ENCODE measurements around the gene ABCB6.

The ABCB6 gene

DNA sequence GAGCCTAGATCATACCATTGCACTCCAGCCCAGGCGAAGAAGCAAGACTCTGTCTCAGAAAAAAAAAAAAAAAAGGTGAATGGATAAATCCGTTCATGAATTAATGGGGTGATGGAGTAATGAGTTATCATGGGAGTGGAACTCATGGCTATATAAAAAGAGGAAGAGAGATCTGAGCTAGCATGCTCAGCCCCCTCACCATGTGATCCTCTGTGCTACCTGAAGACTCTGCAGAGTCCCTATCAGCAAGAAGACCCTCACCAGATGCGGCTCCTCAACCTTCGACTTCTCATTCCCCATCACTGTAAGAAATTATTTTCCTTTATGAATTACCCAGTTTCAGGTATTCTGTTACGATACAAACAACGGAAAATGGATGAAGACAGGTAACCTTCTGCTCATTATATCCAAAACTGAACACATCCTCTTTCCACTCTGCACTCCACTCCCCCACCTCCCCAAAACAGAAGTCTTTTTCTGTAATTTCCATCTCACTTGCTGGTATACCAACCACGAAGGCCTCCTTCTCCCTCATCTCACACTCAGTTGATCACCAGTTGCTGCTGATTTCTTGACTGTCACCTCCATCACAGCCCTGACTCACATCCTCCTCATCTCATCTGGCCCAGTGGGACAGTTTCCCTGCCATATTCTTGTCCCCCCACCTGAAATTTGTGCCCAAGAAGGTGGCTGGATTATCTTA is 31.9 kb downstream of the ABCB6 start:
- H3K27me3 Mint-ChIP-seq, result no peaks in the 10 kb centered on the region
- H3K4me3 Mint-ChIP-seq, result no peak overlapping the region
- peaks cover 19% of the 10 kb centered on the region for H3K4me1 Mint-ChIP-seq
- H3K36me3 Mint-ChIP-seq, result peaks cover under 1% of the 10 kb centered on the region
- H3K9me3 Mint-ChIP-seq, result no peaks in the 10 kb centered on the region
- peak overlapping the region; percentile 74 for H3K27ac Mint-ChIP-seq

DNA sequence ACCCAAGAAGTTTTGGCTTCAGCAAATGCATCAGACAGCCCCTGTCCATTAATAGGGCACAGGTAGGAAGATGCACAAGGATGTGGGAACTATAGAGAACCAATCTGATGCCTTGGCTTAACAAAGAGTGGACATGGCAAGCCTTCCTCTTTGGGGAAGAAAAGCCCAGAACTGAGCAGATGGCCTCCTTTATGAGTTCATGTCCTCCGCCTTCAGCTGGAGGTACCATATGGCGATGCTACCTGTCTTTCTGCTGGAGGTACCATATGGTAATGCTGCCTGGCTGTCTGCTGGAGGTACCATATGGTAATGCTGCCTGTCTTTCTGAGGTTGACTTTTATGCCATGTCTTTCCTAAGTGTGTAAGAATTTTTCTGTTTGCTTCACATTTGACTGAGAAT is 34.6 kb downstream of the ABCB6 start:
- Mint-ChIP-seq H3K27me3 (no peaks in the 10 kb centered on the region), H3K9me3 (no peaks in the 10 kb centered on the region), H3K4me3 (no peak overlapping the region), H3K27ac (no peak overlapping the region), H3K4me1 (peaks cover 45% of the 10 kb centered on the region), H3K36me3 (peaks cover 4% of the 10 kb centered on the region)

DNA sequence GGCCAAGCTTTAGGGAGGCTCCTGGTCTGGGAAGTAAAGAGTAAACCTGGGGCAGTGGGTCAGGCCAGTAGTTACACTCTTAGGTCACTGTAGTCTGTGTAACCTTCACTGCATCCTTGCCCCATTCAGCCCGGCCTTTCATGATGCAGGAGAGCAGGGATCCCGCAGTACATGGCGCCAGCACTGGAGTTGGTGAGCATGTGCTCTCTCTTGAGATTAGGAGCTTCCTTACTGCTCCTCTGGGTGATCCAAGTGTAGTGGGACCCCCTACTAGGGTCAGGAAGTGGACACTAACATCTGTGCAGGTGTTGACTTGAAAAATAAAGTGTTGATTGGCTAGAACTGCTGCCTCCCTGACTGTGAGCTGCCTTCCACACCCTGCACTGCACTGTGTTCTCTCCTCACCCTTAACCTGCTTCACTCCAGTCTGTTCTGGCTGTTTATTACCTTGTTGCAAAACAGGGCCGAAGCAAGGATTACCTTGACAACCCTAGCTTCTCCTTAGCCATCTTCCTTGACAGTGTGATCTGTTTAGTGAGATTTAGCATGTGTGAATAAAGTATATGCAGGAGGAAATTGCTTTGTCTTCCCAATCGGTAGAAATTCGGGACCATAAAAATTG is 35.5 kb downstream of the ABCB6 start:
- Mint-ChIP-seq H3K4me3 (no peak overlapping the region), H3K4me1 (peaks cover 51% of the 10 kb centered on the region), H3K27me3 (no peaks in the 10 kb centered on the region), H3K9me3 (no peaks in the 10 kb centered on the region), H3K36me3 (peaks cover 4% of the 10 kb centered on the region), H3K27ac (no peak overlapping the region)

DNA sequence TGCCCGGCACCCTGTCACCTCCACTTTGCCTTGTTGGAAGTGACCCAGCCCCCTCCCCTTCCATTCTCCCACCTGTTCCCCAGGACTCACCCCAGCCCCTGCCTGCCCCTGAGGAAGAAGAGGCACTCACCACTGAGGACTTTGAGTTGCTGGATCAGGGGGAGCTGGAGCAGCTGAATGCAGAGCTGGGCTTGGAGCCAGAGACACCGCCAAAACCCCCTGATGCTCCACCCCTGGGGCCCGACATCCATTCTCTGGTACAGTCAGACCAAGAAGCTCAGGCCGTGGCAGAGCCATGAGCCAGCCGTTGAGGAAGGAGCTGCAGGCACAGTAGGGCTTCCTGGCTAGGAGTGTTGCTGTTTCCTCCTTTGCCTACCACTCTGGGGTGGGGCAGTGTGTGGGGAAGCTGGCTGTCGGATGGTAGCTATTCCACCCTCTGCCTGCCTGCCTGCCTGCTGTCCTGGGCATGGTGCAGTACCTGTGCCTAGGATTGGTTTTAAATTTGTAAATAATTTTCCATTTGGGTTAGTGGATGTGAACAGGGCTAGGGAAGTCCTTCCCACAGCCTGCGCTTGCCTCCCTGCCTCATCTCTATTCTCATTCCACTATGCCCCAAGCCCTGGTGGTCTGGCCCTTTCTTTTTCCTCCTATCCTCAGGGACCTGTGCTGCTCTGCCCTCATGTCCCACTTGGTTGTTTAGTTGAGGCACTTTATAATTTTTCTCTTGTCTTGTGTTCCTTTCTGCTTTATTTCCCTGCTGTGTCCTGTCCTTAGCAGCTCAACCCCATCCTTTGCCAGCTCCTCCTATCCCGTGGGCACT is 36.2 kb downstream of the ABCB6 start:
- H3K9me3 Mint-ChIP-seq, result no peaks in the 10 kb centered on the region
- H3K27me3 Mint-ChIP-seq, result no peaks in the 10 kb centered on the region
- H3K4me1 Mint-ChIP-seq, result peaks cover 53% of the 10 kb centered on the region
- no peak overlapping the region for H3K27ac Mint-ChIP-seq
- peaks cover 4% of the 10 kb centered on the region for H3K36me3 Mint-ChIP-seq
- H3K4me3 Mint-ChIP-seq, result no peak overlapping the region

DNA sequence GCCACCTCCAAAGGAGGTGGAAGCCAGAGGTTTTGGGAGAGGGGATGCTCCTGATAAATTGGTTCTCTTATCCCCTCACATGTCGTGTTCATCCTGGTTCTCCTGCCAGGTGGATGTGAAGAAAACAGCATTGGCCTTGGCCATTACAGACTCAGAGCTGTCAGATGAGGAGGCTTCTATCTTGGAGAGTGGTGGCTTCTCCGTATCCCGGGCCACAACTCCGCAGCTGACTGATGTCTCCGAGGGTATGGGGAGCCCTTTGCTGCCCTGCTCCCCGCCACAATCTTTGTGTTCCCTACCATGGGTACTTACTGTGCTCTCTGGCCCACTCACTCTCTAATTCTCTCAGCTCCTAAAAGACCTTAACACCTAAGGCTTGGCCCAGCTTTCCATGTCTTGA is 37.2 kb downstream of the ABCB6 start:
- Mint-ChIP-seq H3K4me3 (no peak overlapping the region), H3K27ac (peak overlapping the region; percentile 66), H3K4me1 (peaks cover 48% of the 10 kb centered on the region), H3K9me3 (no peaks in the 10 kb centered on the region), H3K27me3 (no peaks in the 10 kb centered on the region), H3K36me3 (peaks cover 4% of the 10 kb centered on the region)

DNA sequence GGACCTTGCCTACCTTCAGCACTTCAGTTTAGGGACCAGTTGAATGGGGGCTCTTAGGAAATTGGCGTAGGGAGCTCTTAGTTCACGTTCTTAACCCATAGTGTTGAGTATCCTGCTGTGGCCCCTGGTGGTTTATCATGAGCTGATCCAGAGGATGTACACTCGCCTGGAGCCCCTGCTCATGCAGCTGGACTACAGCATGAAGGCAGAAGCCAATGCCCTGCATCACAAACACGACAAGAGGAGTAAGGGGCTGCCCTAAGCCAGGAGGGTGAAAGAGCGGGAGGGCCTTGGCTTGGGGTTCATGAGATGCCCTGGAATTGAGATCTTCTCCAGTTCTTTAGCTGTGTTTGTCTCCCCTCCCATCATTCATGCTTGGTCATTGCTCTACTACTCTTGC is 37.8 kb downstream of the ABCB6 start:
- H3K9me3 Mint-ChIP-seq, result no peaks in the 10 kb centered on the region
- peaks cover 4% of the 10 kb centered on the region for H3K36me3 Mint-ChIP-seq
- peaks cover 49% of the 10 kb centered on the region for H3K4me1 Mint-ChIP-seq

DNA sequence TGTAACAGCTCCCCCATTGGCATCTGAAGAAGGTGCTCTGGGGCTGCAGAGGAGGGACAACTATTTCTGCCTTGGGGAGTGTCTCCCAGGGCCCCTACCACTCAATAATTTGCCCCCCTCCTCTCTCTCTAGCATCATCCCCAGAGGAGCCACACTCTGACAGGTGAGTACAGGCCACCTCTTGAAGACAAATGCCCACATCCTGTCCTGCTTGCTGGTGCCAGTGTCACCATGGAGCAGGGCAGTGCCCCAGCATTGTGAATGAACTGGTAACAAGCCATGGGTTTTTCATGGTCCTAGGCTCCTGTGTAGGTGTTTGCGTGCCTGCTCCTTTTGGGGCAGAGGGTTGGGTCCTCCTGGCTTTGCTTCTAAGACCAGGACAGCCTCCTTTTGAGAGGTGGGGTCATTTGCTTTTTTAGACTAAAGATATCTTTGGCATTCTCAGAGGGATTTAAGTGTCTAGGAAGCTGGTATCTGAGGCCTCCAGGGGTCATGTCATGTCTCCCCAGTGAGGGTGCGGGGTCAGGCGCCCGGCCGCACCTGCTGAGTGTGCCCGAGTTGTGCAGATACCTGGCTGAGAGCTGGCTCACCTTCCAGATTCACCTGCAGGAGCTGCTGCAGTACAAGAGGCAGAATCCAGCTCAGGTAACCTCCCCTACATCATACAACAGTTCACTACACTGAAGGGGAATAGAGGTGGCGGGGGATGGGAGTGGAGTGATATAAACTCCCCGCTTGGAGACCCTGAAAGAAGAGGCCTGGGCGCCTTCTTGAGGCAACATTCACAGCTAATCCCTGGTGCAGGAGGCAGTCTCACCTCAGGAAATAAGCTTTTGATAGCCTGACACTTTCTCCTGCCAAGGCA is 38.9 kb downstream of the ABCB6 start:
- Mint-ChIP-seq H3K27ac (peak overlapping the region; percentile 95), H3K27me3 (no peaks in the 10 kb centered on the region), H3K4me1 (peaks cover 61% of the 10 kb centered on the region), H3K9me3 (no peaks in the 10 kb centered on the region), H3K4me3 (peak overlapping the region; percentile 92), H3K36me3 (peaks cover 4% of the 10 kb centered on the region)

More for the DNA sequence above, 37.8 kb downstream of the ABCB6 start:
- H3K27ac Mint-ChIP-seq, result peak overlapping the region; percentile 56
- peak overlapping the region; percentile 23 for H3K4me3 Mint-ChIP-seq
- no peaks in the 10 kb centered on the region for H3K27me3 Mint-ChIP-seq

DNA sequence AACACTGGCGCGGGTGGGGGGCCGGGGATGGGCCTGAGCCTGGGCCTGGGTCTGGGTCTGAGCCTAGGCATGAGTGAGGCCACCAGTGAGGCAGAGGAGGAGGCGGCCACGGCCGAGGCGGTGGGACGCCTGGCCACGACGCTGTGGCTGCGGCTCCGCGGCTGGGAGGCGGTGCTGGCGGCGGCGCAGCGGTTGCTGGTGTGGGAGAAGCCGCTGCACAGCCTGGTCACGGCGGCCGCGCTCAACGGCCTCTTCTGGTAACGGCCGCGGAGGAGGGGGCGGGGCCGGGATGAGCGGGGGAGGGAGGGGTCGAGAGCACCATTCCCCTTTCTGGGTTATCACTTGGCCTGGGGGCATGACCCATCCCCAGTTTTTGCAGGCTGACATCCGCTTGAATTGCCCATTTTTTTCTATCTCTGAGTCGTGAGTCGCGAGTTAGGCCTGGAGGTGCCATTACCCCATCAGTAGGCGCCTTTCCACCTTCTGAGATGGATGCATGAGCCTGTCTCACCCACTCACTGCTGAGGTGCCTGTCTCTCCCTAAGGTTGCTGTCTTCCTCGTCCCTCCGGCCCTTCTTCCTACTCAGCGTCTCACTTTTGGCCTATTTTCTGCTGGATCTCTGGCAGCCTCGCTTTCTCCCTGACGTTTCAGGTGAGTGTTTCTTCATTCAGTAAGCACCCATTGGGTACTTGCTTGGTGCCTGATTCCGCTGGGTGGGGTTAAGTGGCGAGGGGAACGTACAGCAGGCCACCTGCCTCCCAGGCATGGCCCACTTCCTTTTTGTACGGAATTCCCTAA is 40.2 kb downstream of the ABCB6 start:
- peaks cover 72% of the 10 kb centered on the region for H3K4me1 Mint-ChIP-seq
- no peaks in the 10 kb centered on the region for H3K27me3 Mint-ChIP-seq
- H3K9me3 Mint-ChIP-seq, result no peaks in the 10 kb centered on the region
- H3K27ac Mint-ChIP-seq, result peak overlapping the region; percentile 95
- H3K4me3 Mint-ChIP-seq, result peak overlapping the region; percentile 92
- peaks cover 10% of the 10 kb centered on the region for H3K36me3 Mint-ChIP-seq

DNA sequence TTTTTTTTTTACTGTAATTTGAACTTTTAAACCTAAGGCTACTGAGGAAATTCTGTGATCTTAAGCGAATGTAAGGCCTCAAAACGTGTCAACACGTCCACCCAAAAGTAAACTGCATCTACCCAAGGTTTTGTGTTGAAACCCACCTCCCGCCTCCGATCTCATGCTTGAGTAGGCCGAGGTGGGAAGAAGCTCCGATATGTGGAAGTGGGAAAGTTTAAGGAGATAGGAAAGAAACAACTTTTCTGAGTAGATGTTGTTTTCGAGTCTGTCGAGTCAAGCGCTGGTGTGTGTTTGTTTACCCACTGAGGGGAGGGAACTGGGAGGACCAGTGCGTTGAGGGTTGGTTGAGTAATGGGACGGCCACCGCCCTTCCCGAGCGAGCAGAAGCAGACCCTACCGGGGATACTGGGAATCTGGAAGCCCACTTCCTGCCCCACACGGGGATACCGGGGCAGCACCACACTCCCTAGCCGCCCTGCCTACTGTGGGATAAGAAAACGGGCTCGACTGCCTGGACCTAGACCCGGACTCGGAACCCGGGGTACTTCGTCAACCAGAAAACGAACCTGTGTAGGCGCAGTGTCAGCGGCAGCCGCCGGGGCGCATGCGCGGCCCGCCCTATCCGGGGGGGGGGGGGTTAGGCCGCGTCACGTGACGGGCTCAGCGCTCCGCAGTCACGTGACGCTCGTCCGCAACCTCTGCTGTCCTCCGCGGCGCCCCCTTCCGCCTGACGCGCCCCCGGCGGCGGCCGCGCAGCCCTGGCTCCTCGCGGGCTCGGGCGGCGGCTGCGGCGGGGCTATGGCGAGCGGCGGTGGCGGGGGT is 41.0 kb downstream of the ABCB6 start, which contains the start of gene RETREG2:
RETREG2 (plus strand) TSS at position 724 of the 825 bp plus-strand sequence; CDS start at position 802, 78 bp downstream.
- Mint-ChIP-seq H3K4me3 (peak within 1 kb of the TSS; percentile 99), H3K9me3 (no peaks in the 10 kb centered on the region), H3K27me3 (no peaks in the 10 kb centered on the region), H3K4me1 (peaks cover 68% of the 10 kb centered on the region), H3K27ac (peak within 1 kb of the TSS; percentile 98), H3K36me3 (peaks cover 10% of the 10 kb centered on the region)

DNA sequence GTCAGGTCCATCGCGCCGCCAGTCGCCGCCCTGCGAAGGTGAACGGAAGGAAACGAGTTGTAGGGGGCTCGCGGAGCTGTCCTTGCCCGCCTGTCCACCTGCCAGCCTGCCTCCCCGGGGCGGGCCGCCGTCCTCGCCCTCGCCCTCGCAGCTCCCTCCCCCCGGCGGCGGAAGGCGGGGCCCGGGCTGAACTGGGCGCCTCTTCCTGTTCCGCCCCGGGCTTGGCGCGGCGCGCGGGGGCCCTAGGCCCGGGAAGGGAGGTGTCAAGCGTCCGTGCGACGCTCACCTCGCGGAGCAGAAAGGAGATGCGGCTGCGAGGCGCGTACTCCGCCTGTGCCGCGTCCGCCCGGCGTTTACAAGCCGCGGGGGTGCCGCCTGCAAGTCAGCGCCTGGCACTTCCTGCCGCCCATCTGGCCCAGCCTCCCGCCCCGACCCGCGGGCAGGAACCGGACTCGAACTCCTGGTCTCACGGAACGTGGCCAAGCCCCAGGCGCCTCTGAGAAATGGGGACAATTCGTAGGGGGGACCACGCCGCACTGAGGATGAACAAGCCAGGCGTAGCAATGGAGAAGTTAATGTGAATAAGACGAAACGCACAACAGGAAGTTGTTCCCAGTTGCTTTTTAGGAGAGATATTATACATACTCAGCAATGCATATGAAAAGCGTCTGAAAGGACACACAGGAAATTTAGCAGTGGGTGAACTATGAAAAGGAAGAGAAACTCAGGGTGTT is 41.8 kb downstream of the ABCB6 start, which contains the start of gene CNPPD1:
CNPPD1 (minus strand) TSS at position 108 of the 734 bp plus-strand sequence; CDS start at position 11, 97 bp downstream.
- Mint-ChIP-seq H3K4me3 (peak within 1 kb of the TSS; percentile 99), H3K27me3 (no peaks in the 10 kb centered on the region), H3K9me3 (no peaks in the 10 kb centered on the region), H3K4me1 (peaks cover 60% of the 10 kb centered on the region), H3K36me3 (peaks cover 10% of the 10 kb centered on the region), H3K27ac (peak within 1 kb of the TSS; percentile 98)

DNA sequence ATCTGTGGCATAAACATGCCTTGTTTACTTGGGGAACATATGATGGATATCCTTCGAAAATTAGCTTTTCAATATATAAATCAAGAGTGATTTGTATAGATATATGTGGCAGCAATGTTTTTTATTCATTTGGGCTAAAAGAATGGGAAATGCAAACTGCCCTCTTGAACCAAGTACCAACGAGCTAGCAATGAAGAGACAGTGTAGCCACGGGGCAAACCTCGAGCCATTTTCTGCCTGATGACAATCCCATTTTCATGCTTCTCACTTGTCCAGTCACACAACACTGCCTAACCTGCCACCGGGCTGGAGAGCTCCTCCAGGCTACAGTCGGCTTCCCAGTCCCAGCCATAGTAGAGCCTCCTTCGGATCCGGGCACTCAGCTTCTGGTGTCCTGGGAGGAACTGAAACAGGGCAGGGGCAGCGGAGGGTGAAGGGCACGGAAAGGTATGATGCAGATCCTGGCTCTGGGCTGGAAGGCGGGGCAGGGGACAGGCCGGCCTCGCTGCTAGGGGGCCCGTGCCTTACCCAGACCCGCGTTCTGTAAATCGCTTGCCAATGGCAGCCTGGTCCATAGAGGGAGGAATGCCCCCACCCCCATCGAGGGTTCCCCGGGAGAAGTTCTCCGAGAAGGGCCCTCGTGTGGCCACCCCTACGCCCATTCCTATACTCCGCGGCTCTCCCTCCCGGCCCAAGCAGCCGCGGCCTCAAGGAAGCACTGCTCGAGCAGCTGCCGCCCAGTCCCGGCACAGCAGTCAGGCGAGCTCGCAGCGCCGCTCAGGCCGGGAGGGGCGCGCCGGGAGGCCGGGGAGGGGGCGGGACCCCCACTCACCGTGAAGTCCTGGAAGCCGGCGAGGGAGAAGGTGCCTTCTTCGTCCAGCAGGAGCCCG is 42.6 kb downstream of the ABCB6 start:
- Mint-ChIP-seq H3K4me3 (peak overlapping the region; percentile 99), H3K27me3 (no peaks in the 10 kb centered on the region), H3K4me1 (peaks cover 55% of the 10 kb centered on the region), H3K9me3 (no peaks in the 10 kb centered on the region), H3K36me3 (peaks cover 8% of the 10 kb centered on the region), H3K27ac (peak overlapping the region; percentile 72)

DNA sequence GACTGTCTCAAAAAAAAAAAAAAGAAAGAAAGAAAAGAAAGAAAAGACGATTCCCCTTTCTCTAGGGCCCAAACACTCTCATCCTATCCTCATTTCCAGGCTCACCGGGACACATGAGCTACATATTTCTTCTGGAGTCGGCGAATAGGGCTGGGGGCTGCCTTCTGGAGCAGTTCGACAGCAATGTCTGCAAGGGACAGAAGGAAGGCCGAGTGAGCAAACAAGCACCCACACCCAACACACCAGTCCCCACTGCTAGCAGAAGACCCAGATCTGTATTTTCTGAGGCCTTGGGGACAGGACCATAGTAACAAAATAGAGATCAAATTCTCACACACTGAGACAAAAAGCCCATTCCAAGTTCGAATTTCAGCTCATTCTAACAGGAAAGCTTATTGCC is 43.3 kb downstream of the ABCB6 start:
- Mint-ChIP-seq H3K27ac (peak overlapping the region; percentile 72), H3K27me3 (no peaks in the 10 kb centered on the region), H3K36me3 (peaks cover 6% of the 10 kb centered on the region), H3K9me3 (no peaks in the 10 kb centered on the region), H3K4me3 (peak overlapping the region; percentile 99), H3K4me1 (peaks cover 49% of the 10 kb centered on the region)

Data from activated naive CD4-positive, alpha-beta T cell treated with anti-CD3 and anti-CD28 coated beads, Interleukin-2, amount 50 U/mL, for 24 hours (primary cell).